GM13977 (cell line): ENCODE data around the gene GNB1.

Source experiments
- DNase-seq: peaks from one replicate; pipeline ENCODE4 v3.0.0; 2012; ENCODE audit warnings: low spot score
- CTCF ChIP-seq: IDR thresholded peaks from 2 replicates; pipeline ENCODE4 v1.5.1; 2012; ENCODE audit warnings: mild to moderate bottlenecking, control low read depth; ENCODE audit not compliant: insufficient read depth; ENCODE audit errors: extremely low read depth, missing control alignments
- in situ Hi-C: fragments of 300-500 bp; cut with MboI; formaldehyde crosslinking; loops from one replicate; pipeline ENCODE4 v1.12.0; 2022; ENCODE audit warnings: low sequenced_read_pairs, low pct_unique_long_range_greater_than_20kb, mixed read lengths, inconsistent platforms; ENCODE audit not compliant: unreplicated experiment

Gene GNB1

GRCh38 chr1:1826356-1827088, 64.4 kb downstream of the GNB1 start:
- no peak for DNase-seq
- TF ChIP-seq CTCF: no peak
- in situ Hi-C loops: no loop called here

- in situ Hi-C loops: no loop called here
- no peak for DNase-seq
- no peak for TF ChIP-seq CTCF
These were observed 65.7 kb downstream of the GNB1 start for GRCh38 chr1:1825217-1825616.

- no peak for TF ChIP-seq CTCF
- in situ Hi-C loops: no loop called here
These were observed 71.1 kb downstream of the GNB1 start for GRCh38 chr1:1819762-1820161.

GRCh38 chr1:1817221-1817620, 73.7 kb downstream of the GNB1 start:
- DNase-seq: no peak
- no peak for TF ChIP-seq CTCF
- in situ Hi-C loops: no loop called here

More at GRCh38 chr1:1819762-1820161, 71.1 kb downstream of the GNB1 start:
- DNase-seq: no peak

GRCh38 chr1:1815606-1816281, 75.1 kb downstream of the GNB1 start:
- TF ChIP-seq CTCF: no peak
- in situ Hi-C loops: no loop called here
- DNase-seq: no peak

GRCh38 chr1:1809489-1809888, 81.4 kb downstream of the GNB1 start:
- TF ChIP-seq CTCF: no peak
- in situ Hi-C loops: no loop called here
- DNase-seq: no peak
